WERI-Rb-1 (cell line): Measurements from ENCODE around the gene ROPN1.
A peak's percentile ranks its signal among the peaks of the same experiment; 100 is the strongest.
"Not testable (repeated sequence)": the region's sequence is repeated elsewhere in the genome, so short reads cannot be mapped to it uniquely, and the experiment has no call there.

Experiments
- DNase-seq: peaks from one replicate; pipeline ENCODE4 v3.0.0-alpha.2; 2020
- H3K27ac ChIP-seq: fragments of 250-450 bp; sonication (Bioruptor Pico); 2 replicates; pipeline ENCODE4 v1.5.1; 2020; ENCODE audit warnings: mild to moderate bottlenecking, moderate library complexity
- H3K27me3 ChIP-seq: fragments of 250-450 bp; sonication (Bioruptor Pico); 2 replicates; pipeline ENCODE4 v1.5.1; 2021; ENCODE audit warnings: mild to moderate bottlenecking, low read depth, moderate library complexity; ENCODE audit not compliant: insufficient read depth, severe bottlenecking
- H3K36me3 ChIP-seq: fragments of 250-450 bp; sonication (Bioruptor Pico); 2 replicates; pipeline ENCODE4 v1.5.1; 2020; ENCODE audit warnings: mild to moderate bottlenecking, moderate library complexity
- H3K4me3 ChIP-seq: 2 replicates; pipeline ENCODE4 v1.5.1; 2011; ENCODE audit warnings: low read depth, mild to moderate bottlenecking, control low read depth, low read length
- H3K9me3 ChIP-seq: fragments of 250-450 bp; sonication (Bioruptor Pico); 2 replicates; pipeline ENCODE4 v1.5.1; 2021; ENCODE audit warnings: mild to moderate bottlenecking, moderate library complexity; ENCODE audit not compliant: severe bottlenecking
- CTCF ChIP-seq: IDR thresholded peaks from 2 replicates; pipeline ENCODE4 v1.5.1; 2011; ENCODE audit warnings: low read depth, mild to moderate bottlenecking, control low read depth, inconsistent platforms, low read length

ROPN1 gene

GRCh38 chr3:124019291-124019690 is 27.4 kb upstream of the ROPN1 start:
- no peaks in the 10 kb centered on the region for H3K9me3 ChIP-seq
- H3K4me3 ChIP-seq, result no peak overlapping the region
- no peaks in the 10 kb centered on the region for H3K27me3 ChIP-seq
- H3K36me3 ChIP-seq, result no peaks in the 10 kb centered on the region
- no peak for DNase-seq
- no peak overlapping the region for H3K27ac ChIP-seq
- TF ChIP-seq CTCF, result no peak

GRCh38 chr3:124017502-124017901 is 25.6 kb upstream of the ROPN1 start:
- not testable (repeated sequence) for H3K27ac ChIP-seq, H3K36me3 ChIP-seq, H3K9me3 ChIP-seq, DNase-seq, H3K27me3 ChIP-seq, H3K4me3 ChIP-seq

- not testable (repeated sequence) for H3K27me3 ChIP-seq, H3K4me3 ChIP-seq, H3K36me3 ChIP-seq, H3K27ac ChIP-seq, H3K9me3 ChIP-seq
- DNase-seq, result peak; percentile 77
- TF ChIP-seq CTCF, result peak; percentile 52; the same call in 1 of the 2 replicates
Measured at GRCh38 chr3:124016483-124016882, 24.6 kb upstream of the ROPN1 start.

- no peak overlapping the region for H3K4me3 ChIP-seq
- H3K9me3 ChIP-seq, result no peaks in the 10 kb centered on the region
- no peak for TF ChIP-seq CTCF
- no peak overlapping the region for H3K27ac ChIP-seq
- DNase-seq, result peak; percentile 23
- H3K27me3 ChIP-seq, result no peaks in the 10 kb centered on the region
- H3K36me3 ChIP-seq, result no peaks in the 10 kb centered on the region
Measured at GRCh38 chr3:124014366-124014942, 22.5 kb upstream of the ROPN1 start.

- not testable (repeated sequence) for H3K27ac ChIP-seq, H3K27me3 ChIP-seq, H3K4me3 ChIP-seq, H3K36me3 ChIP-seq, DNase-seq, H3K9me3 ChIP-seq
Measured at GRCh38 chr3:124008321-124008720, 16.4 kb upstream of the ROPN1 start.

- DNase-seq, result no peak
- no peak for TF ChIP-seq CTCF
Measured at GRCh38 chr3:124007186-124007585, 15.3 kb upstream of the ROPN1 start.

GRCh38 chr3:124002405-124003079 is 10.6 kb upstream of the ROPN1 start:
- DNase-seq, result not testable (repeated sequence)

More at GRCh38 chr3:124007186-124007585, 15.3 kb upstream of the ROPN1 start:
- no peak overlapping the region for H3K4me3 ChIP-seq
- H3K9me3 ChIP-seq, result no peaks in the 10 kb centered on the region
- no peaks in the 10 kb centered on the region for H3K36me3 ChIP-seq
- no peak overlapping the region for H3K27ac ChIP-seq
- H3K27me3 ChIP-seq, result no peaks in the 10 kb centered on the region

GRCh38 chr3:124001366-124001765 is 9.4 kb upstream of the ROPN1 start:
- H3K4me3 ChIP-seq, H3K9me3 ChIP-seq, H3K27me3 ChIP-seq, H3K36me3 ChIP-seq, DNase-seq, H3K27ac ChIP-seq: not testable (repeated sequence)

More at GRCh38 chr3:124002405-124003079, 10.6 kb upstream of the ROPN1 start:
- H3K27me3 ChIP-seq, H3K36me3 ChIP-seq, H3K4me3 ChIP-seq, H3K9me3 ChIP-seq, H3K27ac ChIP-seq: not testable (repeated sequence)
